Measurements from ENCODE around the gene A1CF.
"Not testable (repeated sequence)": the region's sequence is repeated elsewhere in the genome, so short reads cannot be mapped to it uniquely, and the experiment has no call there.

The A1CF gene

DNA sequence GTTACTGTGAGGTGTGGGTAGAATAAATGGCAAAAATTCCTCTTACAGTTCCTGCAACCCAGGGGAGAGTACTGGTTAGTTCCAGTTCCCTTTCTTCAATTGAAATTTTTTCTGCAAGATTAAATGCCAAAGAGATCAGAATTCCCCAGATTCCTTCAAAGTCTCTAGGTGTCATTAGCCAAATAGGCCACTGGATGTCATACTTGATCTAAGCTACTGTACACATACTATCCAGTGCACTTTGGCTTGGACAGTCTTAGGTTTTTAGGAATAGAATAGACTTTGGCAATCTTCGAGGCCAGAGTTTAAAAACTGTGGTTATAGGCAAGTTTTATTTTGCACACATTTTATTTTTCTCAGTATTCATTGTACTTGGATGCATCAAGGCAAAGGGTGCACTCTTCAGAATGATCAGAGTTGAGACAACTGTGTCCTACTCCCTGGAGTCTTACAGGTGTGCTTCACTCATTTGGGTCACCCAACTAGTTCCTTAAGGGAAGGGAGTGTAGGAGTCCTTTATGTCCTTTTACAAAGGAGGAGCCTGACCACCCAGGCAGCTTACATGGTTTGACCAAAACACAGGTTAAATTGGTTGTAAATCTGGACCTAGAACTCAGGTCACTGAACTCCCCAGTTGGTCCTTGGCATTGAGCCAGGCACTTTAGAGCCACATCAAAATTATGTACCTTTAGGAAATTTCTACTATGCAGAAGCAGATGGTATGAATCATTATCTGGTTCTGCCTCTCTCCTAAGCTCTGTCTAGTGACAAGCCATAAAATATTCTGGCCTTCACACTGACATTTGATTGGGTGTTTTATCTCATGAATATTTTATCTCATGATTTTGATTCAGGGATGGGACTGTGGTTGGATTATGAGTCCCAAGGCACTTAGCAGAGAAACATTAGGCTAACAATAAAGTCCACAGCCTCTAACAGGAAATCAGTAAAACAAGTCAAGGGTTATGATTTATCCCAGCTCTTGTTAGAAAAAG, 96.2 kb downstream of the A1CF start:
- no peak overlapping the region for H3K4me3 ChIP-seq (ENCODE audit: low read depth, low read length)

DNA sequence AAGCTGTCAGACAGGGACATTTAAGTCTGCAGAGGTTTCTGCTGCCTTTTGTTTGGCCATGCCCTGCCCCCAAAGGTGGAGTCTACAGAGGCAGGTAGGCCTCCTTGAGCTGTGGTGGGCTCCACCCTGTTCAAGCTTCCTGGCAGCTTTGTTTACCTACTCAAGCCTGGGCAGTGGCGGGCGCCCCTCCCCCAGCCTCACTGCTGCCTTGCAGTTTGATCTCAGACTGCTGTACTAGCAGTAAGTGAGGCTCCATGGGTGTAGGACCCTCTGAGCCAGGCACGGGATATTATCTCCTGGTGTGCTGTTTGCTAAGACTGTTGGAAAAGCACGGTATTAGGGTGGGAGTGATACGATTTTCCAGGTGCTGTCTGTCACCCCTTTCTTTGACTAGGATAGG, 97.5 kb downstream of the A1CF start:
- H3K4me3 ChIP-seq (ENCODE audit: low read depth, low read length) = not testable (repeated sequence)

DNA sequence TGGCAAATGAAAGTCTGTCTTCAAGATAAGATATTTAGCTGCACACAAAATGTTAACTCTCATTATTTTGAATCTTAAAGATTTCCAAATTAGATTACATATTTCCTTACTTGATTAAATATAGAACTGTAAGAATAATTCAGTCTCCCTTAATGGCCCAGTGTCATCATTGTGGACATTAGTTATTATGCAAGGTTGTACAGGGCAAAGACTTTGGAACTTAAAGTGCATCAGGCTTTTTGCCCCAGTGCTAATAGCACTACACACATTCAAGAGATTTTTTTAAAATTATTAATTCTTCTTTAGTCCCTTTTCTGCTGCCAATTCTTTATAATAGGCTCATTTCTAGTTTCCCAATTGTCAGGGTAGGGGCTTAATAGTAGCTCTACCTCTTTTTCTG, 103.4 kb downstream of the A1CF start:
- H3K4me3 ChIP-seq (ENCODE audit: low read depth, low read length) = not testable (repeated sequence)

- H3K4me3 ChIP-seq (ENCODE audit: low read depth, low read length) = not testable (repeated sequence)
Observed at GRCh38 chr10:50780036-50780435, 105.4 kb downstream of the A1CF start.

- not testable (repeated sequence) for H3K4me3 ChIP-seq (ENCODE audit: low read depth, low read length)
Observed at GRCh38 chr10:50774868-50775267, 110.6 kb downstream of the A1CF start.

DNA sequence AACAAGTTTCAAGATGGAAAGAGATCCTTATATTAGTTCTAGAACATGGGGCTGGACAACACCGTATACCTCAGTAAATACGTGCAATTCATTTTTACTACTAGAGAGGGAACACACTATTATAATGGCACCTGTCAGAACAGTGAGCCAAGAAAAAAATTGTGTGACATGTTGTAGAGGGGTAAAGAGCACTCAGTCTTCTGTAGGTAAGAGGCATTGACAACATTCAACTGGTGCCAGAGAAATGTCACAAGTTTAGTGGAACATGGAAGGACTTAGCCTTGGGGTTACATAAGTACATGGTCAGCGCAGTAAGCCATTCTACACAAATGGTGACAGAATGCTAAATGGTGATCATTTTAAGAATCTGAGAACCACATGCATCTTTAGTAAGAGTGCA, 113.4 kb downstream of the A1CF start:
- H3K4me3 ChIP-seq (ENCODE audit: low read depth, low read length) = not testable (repeated sequence)

GRCh38 chr10:50766774-50767513, 118.5 kb downstream of the A1CF start:
- not testable (repeated sequence) for H3K4me3 ChIP-seq (ENCODE audit: low read depth, low read length)
